ENCODE measurements around the gene SFXN3. TPM values are rescaled to one million over a fixed set of nuclear protein-coding genes. Genes with fewer than 3 reads are reported as not detected.

SFXN3 gene
- total and polyA plus RNA-seq, 2 of the 13 experiments (the other 11 are each of a cell fraction or from before 2014, with no cell fraction given) = 16.8 to 71.5 TPM

GRCh38 chr10:101031128-101031795 is at the start of gene SFXN3, which contains the start of gene PDZD7 (continued):
- TF ChIP-seq HBP1 (CRISPR knock-in tag; IDR thresholded peaks at IDR 0.05; ENCODE audit: low read depth) (no peak), RCOR2 (CRISPR knock-in tag; IDR thresholded peaks at IDR 0.05) (no peak), HOXA5 (CRISPR knock-in tag; IDR thresholded peaks at IDR 0.05) (no peak), ARID2 (CRISPR knock-in tag; IDR thresholded peaks at IDR 0.05; ENCODE audit: borderline replicate concordance) (no peak), HNRNPLL (IDR thresholded peaks at IDR 0.05; ENCODE audit: low read depth, low read length, poor library complexity, severe bottlenecking) (peak; percentile 72), CBFB (CRISPR knock-in tag; IDR thresholded peaks at IDR 0.05) (no peak), ONECUT2 (CRISPR knock-in tag; IDR thresholded peaks at IDR 0.05) (no peak), ZNF850 (CRISPR knock-in tag; conservative IDR thresholded peaks at IDR 0.05) (no peak), SNRNP70 (IDR thresholded peaks at IDR 0.05; ENCODE audit: low read depth, low read length) (no peak), ZNF441 (CRISPR knock-in tag; IDR thresholded peaks at IDR 0.05; ENCODE audit: borderline replicate concordance) (no peak), ZFY (CRISPR knock-in tag; IDR thresholded peaks at IDR 0.05) (no peak), ZNF598 (CRISPR knock-in tag; IDR thresholded peaks at IDR 0.05; ENCODE audit: borderline replicate concordance) (no peak), ZNF737 (CRISPR knock-in tag; IDR thresholded peaks at IDR 0.05; ENCODE audit: borderline replicate concordance) (no peak), ZNF891 (CRISPR knock-in tag; IDR thresholded peaks at IDR 0.05) (peak; percentile 15; the same call in 1 of the 2 replicates), ZNF770 (CRISPR knock-in tag; IDR thresholded peaks at IDR 0.05) (no peak), ZNF7 (CRISPR knock-in tag; IDR thresholded peaks at IDR 0.05) (no peak), PRDM10 (CRISPR knock-in tag; IDR thresholded peaks at IDR 0.05; ENCODE audit: low read depth) (no peak), PHF21A (CRISPR knock-in tag; IDR thresholded peaks at IDR 0.05) (peak; percentile 47), SATB2 (CRISPR knock-in tag; IDR thresholded peaks at IDR 0.05) (no peak), TBX2 (CRISPR knock-in tag; IDR thresholded peaks at IDR 0.05; ENCODE audit: borderline replicate concordance) (no peak; the same call in 1 of the 2 replicates), ATF6 (CRISPR knock-in tag; conservative IDR thresholded peaks at IDR 0.05) (no peak)
